ENCODE data around the gene OXNAD1. TPM values are rescaled to one million over a fixed set of nuclear protein-coding genes. Genes with fewer than 3 reads are reported as not detected.

The OXNAD1 gene
- total RNA-seq, 3 donors from 2014 or later: 13.1 to 22.8 (median 15.7) TPM

GRCh38 chr3:16297997-16298885, 33.2 kb downstream of the OXNAD1 start:
- Histone ChIP-seq H3K27ac (no peak overlapping the region), H3K4me1 (no peaks in the 10 kb centered on the region), H3K36me3 (no peaks in the 10 kb centered on the region), H3K4me3 (no peak overlapping the region), H3K27me3 (no peaks in the 10 kb centered on the region), H3K9me3 (no peaks in the 10 kb centered on the region)
- TF ChIP-seq POLR2AphosphoS5 (IDR thresholded peaks at IDR 0.05) (no peak), POLR2A (IDR thresholded peaks at IDR 0.05) (no peak), CTCF (IDR thresholded peaks at IDR 0.05) (no peak)
- intact Hi-C loops (cut with DNase I; ENCODE audit: low total_unique reads): loop anchor here (10.0 kb wide), 1 partner anchor 257 kb away; no protein-coding TSS in a partner anchor
- DNase-seq (ENCODE audit: low spot score in 2 of 2): no peak

- no peak for DNase-seq (ENCODE audit: low spot score in 2 of 2)
- Histone ChIP-seq H3K9me3 (no peaks in the 10 kb centered on the region), H3K27me3 (no peaks in the 10 kb centered on the region), H3K4me3 (no peak overlapping the region), H3K36me3 (no peaks in the 10 kb centered on the region), H3K4me1 (no peaks in the 10 kb centered on the region), H3K27ac (no peak overlapping the region)
- no peak for TF ChIP-seq CTCF (IDR thresholded peaks at IDR 0.05)
- TF ChIP-seq POLR2AphosphoS5 (IDR thresholded peaks at IDR 0.05): no peak
- TF ChIP-seq POLR2A (IDR thresholded peaks at IDR 0.05): no peak
- intact Hi-C loops (cut with DNase I; ENCODE audit: low total_unique reads): loop anchor here (10.0 kb wide), 1 partner anchor 256 kb away; no protein-coding TSS in a partner anchor
Measured at GRCh38 chr3:16298891-16299290, 33.9 kb downstream of the OXNAD1 start.

GRCh38 chr3:16299746-16300145, 34.7 kb downstream of the OXNAD1 start:
- H3K36me3 ChIP-seq: no peaks in the 10 kb centered on the region
- no peak overlapping the region for H3K4me3 ChIP-seq
- intact Hi-C loops (cut with DNase I; ENCODE audit: low total_unique reads): loop anchor here (10.0 kb wide), 1 partner anchor 255 kb away; no protein-coding TSS in a partner anchor
- no peaks in the 10 kb centered on the region for H3K27me3 ChIP-seq
- no peaks in the 10 kb centered on the region for H3K9me3 ChIP-seq
- no peak for DNase-seq (ENCODE audit: low spot score in 2 of 2)
- H3K27ac ChIP-seq: no peak overlapping the region
- H3K4me1 ChIP-seq: no peaks in the 10 kb centered on the region
- TF ChIP-seq POLR2AphosphoS5 (IDR thresholded peaks at IDR 0.05) (no peak), POLR2A (IDR thresholded peaks at IDR 0.05) (no peak), CTCF (IDR thresholded peaks at IDR 0.05) (no peak)

GRCh38 chr3:16300307-16300706, 35.3 kb downstream of the OXNAD1 start:
- Histone ChIP-seq H3K27ac (no peak overlapping the region), H3K27me3 (no peaks in the 10 kb centered on the region), H3K36me3 (no peaks in the 10 kb centered on the region), H3K4me3 (no peak overlapping the region), H3K9me3 (no peaks in the 10 kb centered on the region), H3K4me1 (no peaks in the 10 kb centered on the region)
- no peak for TF ChIP-seq POLR2A (IDR thresholded peaks at IDR 0.05)
- intact Hi-C loops (cut with DNase I; ENCODE audit: low total_unique reads): no loop called here
- DNase-seq (ENCODE audit: low spot score in 2 of 2): no peak

- no peak overlapping the region for H3K4me3 ChIP-seq
- intact Hi-C loops (cut with DNase I; ENCODE audit: low total_unique reads): no loop called here
- no peak overlapping the region for H3K27ac ChIP-seq
- no peaks in the 10 kb centered on the region for H3K36me3 ChIP-seq
- no peaks in the 10 kb centered on the region for H3K27me3 ChIP-seq
- no peaks in the 10 kb centered on the region for H3K4me1 ChIP-seq
- H3K9me3 ChIP-seq: no peaks in the 10 kb centered on the region
- TF ChIP-seq POLR2A (IDR thresholded peaks at IDR 0.05) (no peak), POLR2AphosphoS5 (IDR thresholded peaks at IDR 0.05) (no peak), CTCF (IDR thresholded peaks at IDR 0.05) (no peak)
- no peak for DNase-seq (ENCODE audit: low spot score in 2 of 2)
Measured at GRCh38 chr3:16300881-16301359, 35.9 kb downstream of the OXNAD1 start.
